ENCODE results near the gene RNF10. TPM values are rescaled to one million over a fixed set of nuclear protein-coding genes. Genes with fewer than 3 reads are reported as not detected.

Gene RNF10
- total and polyA plus RNA-seq, 10 donors, result 101 to 428 (median 227) TPM

DNA sequence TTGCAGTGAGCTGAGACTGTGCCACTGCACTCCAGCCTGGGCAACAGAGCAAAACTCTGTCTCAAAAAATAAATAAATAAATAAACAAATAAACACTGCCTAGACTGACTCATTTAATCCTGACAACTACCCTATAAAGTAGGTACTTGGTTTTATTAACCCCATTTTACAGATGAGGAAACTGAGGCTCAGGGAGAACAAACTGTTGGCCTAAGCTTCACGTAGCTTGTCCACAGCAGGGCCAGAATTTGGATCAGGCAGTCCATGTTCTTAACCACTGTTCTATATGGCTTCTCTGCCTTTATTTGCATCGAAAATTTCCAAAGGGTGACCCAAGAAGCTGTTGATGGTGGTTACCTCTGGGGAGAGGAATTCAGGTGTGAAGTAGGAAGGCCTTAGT, 52.7 kb downstream of the RNF10 start:
- Histone ChIP-seq H3K4me3 (no peak overlapping the region), H3K36me3 (no peaks in the 10 kb centered on the region), H3K9me3 (no peaks in the 10 kb centered on the region), H3K27ac (no peak overlapping the region), H3K4me1 (peaks cover 6 to 33% (median 27%) of the 10 kb centered on the region in 6 donors), H3K27me3 (replicated peaks in 1 of 7) (peaks cover 0 to 26% (median 0%) of the 10 kb centered on the region in 7 donors)
- 90 to 98% (median 94%) methylated on average over 2 of the region's 2 CpGs for WGBS, 5 donors
- no peak for DNase-seq
- TF ChIP-seq POLR2AphosphoS5 (IDR thresholded peaks at IDR 0.05), result no peak
- TF ChIP-seq, protein P1, sequence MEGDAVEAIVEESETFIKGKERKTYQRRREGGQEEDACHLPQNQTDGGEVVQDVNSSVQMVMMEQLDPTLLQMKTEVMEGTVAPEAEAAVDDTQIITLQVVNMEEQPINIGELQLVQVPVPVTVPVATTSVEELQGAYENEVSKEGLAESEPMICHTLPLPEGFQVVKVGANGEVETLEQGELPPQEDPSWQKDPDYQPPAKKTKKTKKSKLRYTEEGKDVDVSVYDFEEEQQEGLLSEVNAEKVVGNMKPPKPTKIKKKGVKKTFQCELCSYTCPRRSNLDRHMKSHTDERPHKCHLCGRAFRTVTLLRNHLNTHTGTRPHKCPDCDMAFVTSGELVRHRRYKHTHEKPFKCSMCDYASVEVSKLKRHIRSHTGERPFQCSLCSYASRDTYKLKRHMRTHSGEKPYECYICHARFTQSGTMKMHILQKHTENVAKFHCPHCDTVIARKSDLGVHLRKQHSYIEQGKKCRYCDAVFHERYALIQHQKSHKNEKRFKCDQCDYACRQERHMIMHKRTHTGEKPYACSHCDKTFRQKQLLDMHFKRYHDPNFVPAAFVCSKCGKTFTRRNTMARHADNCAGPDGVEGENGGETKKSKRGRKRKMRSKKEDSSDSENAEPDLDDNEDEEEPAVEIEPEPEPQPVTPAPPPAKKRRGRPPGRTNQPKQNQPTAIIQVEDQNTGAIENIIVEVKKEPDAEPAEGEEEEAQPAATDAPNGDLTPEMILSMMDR (IDR thresholded peaks at IDR 0.05 in 8 of 11, conservative IDR thresholded peaks at IDR 0.05 in 3 of 11), result no peak
- TF ChIP-seq POLR2A (IDR thresholded peaks at IDR 0.05), result no peak
- intact Hi-C loops (cut with DNase I; ENCODE audit: low total_unique reads), result loop anchor here (10.0 kb wide), 1 partner anchor 528 kb away; no protein-coding TSS in a partner anchor

DNA sequence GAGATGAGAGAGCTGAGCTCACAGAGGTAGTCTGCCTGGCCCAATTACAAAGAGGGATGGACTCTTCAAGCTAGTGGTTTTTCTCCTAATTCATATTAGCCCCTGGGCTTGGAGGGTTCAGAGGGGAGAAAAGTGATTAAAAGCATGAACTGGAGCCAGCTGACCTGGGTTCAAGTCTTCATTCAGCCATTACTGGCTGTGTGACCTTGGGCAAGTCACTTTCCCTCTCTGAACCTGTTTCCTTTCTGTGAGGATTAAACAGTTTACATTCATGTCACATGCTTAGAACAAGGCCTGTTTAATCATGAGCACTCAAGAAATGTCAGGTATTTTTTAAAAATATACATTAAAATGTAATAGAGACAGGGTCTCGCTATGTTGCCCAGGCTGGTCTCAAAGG, 54.2 kb downstream of the RNF10 start:
- H3K27me3 ChIP-seq (replicated peaks in 1 of 7), result peaks cover 0 to 20% (median 0%) of the 10 kb centered on the region in 7 donors
- H3K36me3 ChIP-seq, result no peaks in the 10 kb centered on the region
- H3K9me3 ChIP-seq, result no peaks in the 10 kb centered on the region
- TF ChIP-seq, protein P1 (IDR thresholded peaks at IDR 0.05 in 8 of 11, conservative IDR thresholded peaks at IDR 0.05 in 3 of 11), result no peak
- TF ChIP-seq POLR2AphosphoS5 (IDR thresholded peaks at IDR 0.05), result no peak
- TF ChIP-seq POLR2A (IDR thresholded peaks at IDR 0.05), result no peak
- peaks cover 3 to 18% (median 16%) of the 10 kb centered on the region in 6 donors for H3K4me1 ChIP-seq
- WGBS, 5 donors, result 94 to 100% (median 95%) methylated on average over 1 of the region's 1 CpG
- DNase-seq, result no peak
- H3K4me3 ChIP-seq, result no peak overlapping the region
- intact Hi-C loops (cut with DNase I; ENCODE audit: low total_unique reads), result loop anchor here (10.0 kb wide), 1 partner anchor 526 kb away; no protein-coding TSS in a partner anchor
- no peak overlapping the region for H3K27ac ChIP-seq

DNA sequence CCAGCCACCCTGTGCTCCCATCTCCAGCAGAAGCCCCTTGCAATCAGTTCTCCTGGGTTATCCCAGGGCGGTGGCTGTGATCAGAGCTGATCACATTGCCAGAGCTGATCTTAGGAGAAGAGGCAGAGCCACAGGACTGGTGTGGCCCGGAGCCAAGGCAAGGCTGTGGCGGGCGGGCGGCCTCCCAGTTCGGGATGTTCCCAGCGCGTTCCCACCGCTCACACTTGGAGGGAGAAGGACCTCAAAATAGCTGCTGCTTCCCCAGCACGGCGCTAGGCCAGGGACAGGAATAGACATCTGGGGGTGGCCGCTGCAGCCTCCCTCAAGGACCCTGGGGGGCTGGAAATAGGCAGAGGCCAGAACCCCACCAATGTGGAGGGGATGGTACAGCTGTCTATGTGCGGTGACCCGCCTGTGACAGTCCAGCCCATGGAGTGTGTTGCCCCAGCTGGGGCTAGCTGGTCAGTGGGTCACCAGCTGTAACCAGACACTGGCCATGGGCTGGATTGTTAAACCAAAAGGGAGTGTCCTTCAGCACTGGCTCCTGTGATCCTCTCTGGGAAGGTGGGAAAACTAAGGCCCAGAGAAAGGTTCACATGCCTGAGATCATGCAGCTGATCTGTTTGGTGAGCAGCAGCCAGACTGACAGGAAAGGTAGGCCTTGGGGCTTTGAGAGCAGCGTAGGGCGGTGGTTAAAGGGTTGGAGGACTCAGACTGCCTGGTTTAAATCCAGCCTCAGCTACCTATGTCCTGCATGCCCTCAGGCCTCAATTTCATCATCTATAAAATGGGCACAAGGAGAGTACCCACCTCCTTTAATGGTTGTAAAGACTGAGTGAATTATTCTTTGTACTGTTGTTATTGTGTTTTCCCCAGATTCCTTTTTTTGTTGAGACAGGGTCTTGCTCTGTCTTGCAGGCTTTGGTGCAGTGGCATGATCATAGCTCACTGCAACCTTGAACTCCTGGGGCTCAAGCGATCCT, 55.1 kb downstream of the RNF10 start:
- intact Hi-C loops (cut with DNase I; ENCODE audit: low total_unique reads), result loop anchor here (10.0 kb wide), 1 partner anchor 526 kb away; no protein-coding TSS in a partner anchor
- Histone ChIP-seq H3K36me3 (no peaks in the 10 kb centered on the region), H3K9me3 (no peaks in the 10 kb centered on the region), H3K27me3 (replicated peaks in 1 of 7) (peaks cover 0 to 13% (median 0%) of the 10 kb centered on the region in 7 donors), H3K4me3 (no peak overlapping the region), H3K27ac (no peak overlapping the region), H3K4me1 (peaks cover 0 to 9% (median 7%) of the 10 kb centered on the region in 6 donors)
- WGBS, 5 donors, result 75 to 90% (median 77%) methylated on average over 15 to 17 of the region's 17 CpGs
- TF ChIP-seq POLR2A (IDR thresholded peaks at IDR 0.05) (no peak), POLR2AphosphoS5 (IDR thresholded peaks at IDR 0.05) (no peak)
- TF ChIP-seq, protein P1 (IDR thresholded peaks at IDR 0.05 in 8 of 11, conservative IDR thresholded peaks at IDR 0.05 in 3 of 11), result no peak
- DNase-seq, result no peak
